A549 (cell line): ENCODE data around the gene AWAT2. TPM values are rescaled to one million over a fixed set of nuclear protein-coding genes. Genes with fewer than 3 reads are reported as not detected.

Experiments used
- ATAC-seq, 2 experiments: fragments of 200-7000 bp in 1 of 2; fragments of >200 bp in 1 of 2; cut with Nextera tagmentation in 1 of 2; cut with Tn5 transposase in 1 of 2; 3 replicates each; pipeline versions ENCODE4 v1.8.0 to v1.9.1; 2018 to 2020; ENCODE audit warnings: mild to moderate bottlenecking in 1 of 2, moderate library complexity in 1 of 2
- CTCF ChIA-PET: fragments of 300-600 bp; sonication (Branson Sonifier 250); formaldehyde crosslinking; extraction: SDS; loops from one replicate; lab custom pipeline; 2021; ENCODE audit warnings: antibody characterized with exemption, inconsistent platforms; lab: Yijun Ruan, JAX
- POLR2A ChIA-PET: fragments of 350-600 bp; formaldehyde crosslinking; extraction: SDS; loops from one replicate; lab custom pipeline; 2021; ENCODE audit warnings: antibody characterized with exemption, inconsistent platforms; lab: Yijun Ruan, JAX
- DNase-seq, 2 experiments: peaks; one replicate each; pipeline versions ENCODE4 v3.0.0 to v3.0.0-alpha.2; 2011 to 2016; ENCODE audit warnings: low read depth in 1 of 2, low spot score in 1 of 2
- FAIRE-seq: peaks from 2 replicates; lab custom pipeline; 2011; peaks lifted over from hg19 to GRCh38; lab: Jason Lieb, UNC
- H3K27ac ChIP-seq, 2 experiments: fragments of >200 bp; sonication (Bioruptor Twin); formaldehyde crosslinking; 3 replicates each; pipeline ENCODE4 v1.5.1; 2016 to 2017
- H3K4me1 ChIP-seq: fragments of >200 bp; sonication (Bioruptor Twin); formaldehyde crosslinking; 3 replicates; pipeline ENCODE4 v1.6.1; 2016
- H3K4me2 ChIP-seq: fragments of >200 bp; sonication (Bioruptor Twin); formaldehyde crosslinking; 3 replicates; pipeline ENCODE4 v1.6.1; 2016
- H3K4me3 ChIP-seq: fragments of >200 bp; sonication (Bioruptor Twin); formaldehyde crosslinking; 3 replicates; pipeline ENCODE4 v1.5.1; 2016
- H3K9me3 ChIP-seq: fragments of >200 bp; sonication (Bioruptor Twin); formaldehyde crosslinking; 3 replicates; pipeline ENCODE4 v1.6.1; 2016
- BHLHE40 ChIP-seq: IDR thresholded peaks from 2 replicates; pipeline ENCODE4 v1.6.1; 2012; ENCODE audit warnings: low read depth, low read length, inconsistent platforms
- CBX2 ChIP-seq: fragments of 200-600 bp; sonication (generic); IDR thresholded peaks from 2 replicates; pipeline ENCODE4 v1.6.1; 2016; ENCODE audit warnings: low read depth, mild to moderate bottlenecking, borderline replicate concordance
- CHD2 ChIP-seq: fragments of 150-350 bp; IDR thresholded peaks from 2 replicates; pipeline ENCODE4 v1.6.1; 2014; ENCODE audit warnings: low read length; ENCODE audit not compliant: partially characterized antibody
- CHD4 ChIP-seq: fragments of 200-600 bp; sonication (generic); IDR thresholded peaks from 2 replicates; pipeline ENCODE4 v1.6.1; 2016; ENCODE audit warnings: antibody characterized with exemption, mild to moderate bottlenecking, borderline replicate concordance
- CTCF ChIP-seq: fragments of >200 bp; sonication (Bioruptor Twin); formaldehyde crosslinking; IDR thresholded peaks from 3 replicates; pipeline ENCODE4 v1.5.1; 2016
- EHMT2 ChIP-seq: fragments of 200-600 bp; sonication (generic); IDR thresholded peaks from 2 replicates; pipeline ENCODE4 v1.6.1; 2016; ENCODE audit warnings: antibody characterized with exemption, low read depth, mild to moderate bottlenecking, moderate library complexity
- EP300 ChIP-seq, 2 experiments: fragments of >200 bp; sonication (Bioruptor Twin); formaldehyde crosslinking; IDR thresholded peaks; 2 replicates in 1 of 2; 3 replicates in 1 of 2; pipeline ENCODE4 v1.6.1; 2016 to 2017
- HES2 ChIP-seq: fragments of >200 bp; sonication (Bioruptor Twin); formaldehyde crosslinking; IDR thresholded peaks from 2 replicates; pipeline ENCODE4 v1.6.1; 2016
- JUN ChIP-seq, 2 experiments: fragments of >200 bp; sonication (Bioruptor Twin); formaldehyde crosslinking; IDR thresholded peaks; 2 replicates in 1 of 2; 3 replicates in 1 of 2; pipeline ENCODE4 v1.6.1; 2016 to 2017
- KDM5A ChIP-seq: fragments of 200-600 bp; sonication (generic); IDR thresholded peaks from 2 replicates; pipeline ENCODE4 v1.6.1; 2016; ENCODE audit warnings: antibody characterized with exemption, mild to moderate bottlenecking
- MAFK ChIP-seq: fragments of 450-650 bp; IDR thresholded peaks from 2 replicates; pipeline ENCODE4 v1.6.1; 2014; ENCODE audit not compliant: partially characterized antibody
- NPAS2 ChIP-seq: fragments of 250-450 bp; sonication (Bioruptor Pico); IDR thresholded peaks from 2 replicates; pipeline ENCODE4 v1.8.0; 2022; ENCODE audit warnings: mild to moderate bottlenecking, moderate library complexity, borderline replicate concordance
- NR3C1 ChIP-seq: fragments of >200 bp; sonication (Bioruptor Twin); formaldehyde crosslinking; IDR thresholded peaks from 3 replicates; pipeline ENCODE4 v1.6.1; 2017
- PBX3 ChIP-seq: IDR thresholded peaks from 2 replicates; pipeline ENCODE4 v1.6.1; 2012
- POLR2AphosphoS2 ChIP-seq: conservative IDR thresholded peaks from 2 replicates; pipeline ENCODE4 v1.6.1; 2012; ENCODE audit warnings: low read length, improper control_type of control experiment, inconsistent platforms
- RAD21 ChIP-seq, 2 experiments: fragments of >200 bp in 1 of 2; sonication (Bioruptor Twin) in 1 of 2; formaldehyde crosslinking in 1 of 2; IDR thresholded peaks in 1 of 2; conservative IDR thresholded peaks in 1 of 2; 2 replicates in 1 of 2; 3 replicates in 1 of 2; pipeline ENCODE4 v1.6.1; 2012 to 2018; ENCODE audit warnings: inconsistent platforms in 1 of 2
- REST ChIP-seq: fragments of 200-600 bp; sonication (generic); IDR thresholded peaks from 2 replicates; pipeline ENCODE4 v1.6.1; 2016; ENCODE audit warnings: antibody characterized with exemption, mild to moderate bottlenecking, moderate library complexity
- RFX5 ChIP-seq: fragments of 450-650 bp; IDR thresholded peaks from 2 replicates; pipeline ENCODE4 v1.7.1; 2014; ENCODE audit warnings: antibody characterized with exemption, mild to moderate bottlenecking, moderate library complexity
- SMC3 ChIP-seq: fragments of >200 bp; sonication (Bioruptor Twin); formaldehyde crosslinking; IDR thresholded peaks from 3 replicates; pipeline ENCODE4 v1.6.1; 2018; ENCODE audit warnings: inconsistent platforms
- SREBF2 ChIP-seq: fragments of 450-650 bp; IDR thresholded peaks from 2 replicates; pipeline ENCODE4 v1.6.1; 2014; ENCODE audit warnings: mild to moderate bottlenecking, moderate library complexity
- USF2 ChIP-seq: fragments of 450-650 bp; IDR thresholded peaks from 2 replicates; pipeline ENCODE4 v1.6.1; 2014; ENCODE audit warnings: antibody characterized with exemption
- ZSCAN20 ChIP-seq: fragments of 250-450 bp; sonication (Bioruptor Pico); IDR thresholded peaks from 2 replicates; pipeline ENCODE4 v1.8.0; 2022; ENCODE audit warnings: mild to moderate bottlenecking, moderate library complexity
- WGBS: methylation state at CpG from one replicate; pipeline ENCODE4 v1.1.6; 2017; ENCODE audit errors: missing lambda C conversion rate; 5-methylcytosine and 5-hydroxymethylcytosine counted together
- polyA plus RNA-seq, 4 experiments: library from polyadenylated mRNA; depleted of rRNA in 3 of 4; stranded (reverse); fragments of >200 nt; fragmentation: RNase III in 1 of 4; extraction: RNeasy Plus Mini Kit Qiagen cat#74134 plus additional on column Dnase treatment in 1 of 4; gene quantifications; 2 replicates in 3 of 4; 3 replicates in 1 of 4; pipeline ENCODE4 v1.2.3, GENCODE V29; 2011 to 2017

AWAT2 gene
- polyA plus RNA-seq, 2 of the 4 experiments (the other 2 are of a cell fraction) = not detected

- no peak for TF ChIP-seq BHLHE40
- peak; percentile 36 for TF ChIP-seq CTCF
- TF ChIP-seq NR3C1 = no peak
- no peak for TF ChIP-seq NPAS2 (CRISPR knock-in tag)
- no peak for TF ChIP-seq CHD4
- no peak for TF ChIP-seq CBX2
- no peak for TF ChIP-seq PBX3
- peak; percentile 33; the same call in 2 of the 3 replicates for TF ChIP-seq SMC3
- TF ChIP-seq RAD21 (conservative IDR thresholded peaks at IDR 0.05 in 1 of 2, IDR thresholded peaks at IDR 0.05 in 1 of 2) = peak; percentile 47 to 64; a peak in 4 of 5 replicates
- no peak for TF ChIP-seq MAFK
- no peaks in the 10 kb centered on the region for H3K4me1 ChIP-seq
- FAIRE-seq = no peak
- no peak overlapping the region for H3K27ac ChIP-seq
- H3K4me3 ChIP-seq = no peak overlapping the region
- H3K4me2 ChIP-seq = no peak overlapping the region
- ChIA-PET CTCF (interaction anchor here (0.8 to 6.5 kb wide), 10 partner anchors 8 to 604 kb away, joined by 3 to 49 read pairs (median 3); partner anchors contain the start of gene IGBP1), POLR2A (no interaction called here)
- WGBS = 48% methylated on average over 8 of the region's 10 CpGs
- no peaks in the 10 kb centered on the region for H3K9me3 ChIP-seq
- DNase-seq = peak; percentile 17 to 40
- peak in 1 of 2 experiments; percentile 81; a peak in 4 of 6 replicates for ATAC-seq
Measured at GRCh38 chrX:70033348-70034051, 16.2 kb downstream of the AWAT2 start.

GRCh38 chrX:70032792-70033191 is 16.9 kb downstream of the AWAT2 start:
- POLR2A ChIA-PET = no interaction called here
- DNase-seq = no peak
- no peak for ATAC-seq
- no peak overlapping the region for H3K4me2 ChIP-seq
- no peak overlapping the region for H3K4me3 ChIP-seq
- H3K27ac ChIP-seq = no peak overlapping the region
- CTCF ChIA-PET = interaction anchor here (0.7 to 6.5 kb wide), 10 partner anchors 8 to 603 kb away, joined by 3 to 49 read pairs (median 3); no protein-coding TSS in a partner anchor
- H3K4me1 ChIP-seq = no peaks in the 10 kb centered on the region
- no peak for FAIRE-seq
- TF ChIP-seq HES2 (no peak), CHD2 (no peak), POLR2AphosphoS2 (no peak), USF2 (no peak), REST (no peak), SMC3 (no peak), SREBF2 (no peak), ZSCAN20 (no peak), KDM5A (no peak), RFX5 (no peak), EHMT2 (no peak), JUN (IDR thresholded peaks at IDR 0.05) (no peak), RAD21 (conservative IDR thresholded peaks at IDR 0.05 in 1 of 2, IDR thresholded peaks at IDR 0.05 in 1 of 2) (no peak), EP300 (IDR thresholded peaks at IDR 0.05) (no peak)
- WGBS = 8% methylated on average over 2 of the region's 2 CpGs
- no peaks in the 10 kb centered on the region for H3K9me3 ChIP-seq
